ENCODE data around the gene WASHC2C.
"Not testable (repeated sequence)": the region's sequence is repeated elsewhere in the genome, so short reads cannot be mapped to it uniquely, and the experiment has no call there.

Gene WASHC2C

DNA sequence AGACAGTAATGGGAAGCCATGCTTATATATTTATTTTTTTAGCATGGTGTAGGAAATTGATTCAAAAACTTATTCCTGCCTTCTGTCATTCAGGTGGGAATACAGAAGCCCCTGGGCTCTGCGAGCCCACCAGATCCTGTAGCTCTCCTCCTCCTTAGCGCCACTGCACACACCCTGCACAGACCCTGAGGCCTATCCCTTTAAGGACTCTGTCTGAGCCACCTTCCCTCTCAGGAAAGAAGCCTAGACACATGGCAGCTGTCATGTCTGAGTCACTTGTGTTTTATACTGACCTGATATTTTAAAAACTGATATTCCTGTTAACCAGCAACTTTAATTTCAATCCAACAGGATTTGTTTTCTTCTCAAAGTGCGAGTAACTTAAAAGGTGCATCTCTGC, 36.0 kb downstream of the WASHC2C start:
- not testable (repeated sequence) for DNase-seq

DNA sequence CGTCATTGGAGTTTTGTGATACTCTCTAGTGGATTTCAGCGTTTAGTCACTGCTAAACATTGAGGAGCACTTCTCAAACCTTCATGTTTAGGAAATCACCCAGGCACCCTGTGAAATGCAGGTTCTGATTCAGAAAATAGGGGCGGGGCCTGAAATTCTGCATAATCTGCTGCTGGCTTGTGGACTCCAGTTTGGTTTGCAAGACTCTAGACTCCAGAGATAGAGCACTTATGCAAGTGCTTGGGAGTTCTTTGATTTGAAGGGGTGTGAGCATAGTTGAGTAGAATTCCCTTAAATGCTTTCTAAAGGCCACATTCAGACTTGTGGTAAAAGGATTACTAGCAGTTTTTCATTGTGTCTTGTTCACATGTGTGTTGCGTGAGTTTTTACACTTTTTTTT, 41.3 kb downstream of the WASHC2C start:
- DNase-seq, result not testable (repeated sequence)

- not testable (repeated sequence) for DNase-seq
Measured at GRCh38 chr10:45771757-45772461, 44.8 kb downstream of the WASHC2C start.

- not testable (repeated sequence) for DNase-seq
Measured at GRCh38 chr10:45786217-45786616, 59.2 kb downstream of the WASHC2C start.

DNA sequence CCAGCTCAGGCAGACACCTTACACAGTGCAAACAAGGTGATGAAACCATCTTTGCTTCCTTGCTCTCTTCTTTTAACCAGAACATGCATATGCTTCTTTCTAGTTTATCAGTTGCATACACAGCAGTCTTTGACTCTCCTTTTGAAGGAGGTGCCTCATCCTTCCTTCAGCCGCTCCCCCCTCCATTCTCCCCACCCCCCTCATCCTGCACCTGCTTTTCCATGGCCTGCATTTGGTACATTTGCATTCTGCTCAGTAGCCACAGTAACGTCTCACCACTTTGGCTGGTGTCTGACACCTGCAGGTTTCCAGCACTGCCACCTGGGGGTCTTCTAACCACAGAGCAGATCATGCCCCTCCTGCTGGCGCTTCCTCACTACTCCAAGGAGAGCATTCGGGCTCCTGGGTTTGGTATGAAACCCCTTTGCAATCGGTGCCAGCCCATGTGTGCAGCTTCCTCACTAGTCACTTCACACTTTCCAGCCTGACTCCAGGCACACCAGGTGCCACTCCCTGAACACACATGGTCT, 60.2 kb downstream of the WASHC2C start:
- not testable (repeated sequence) for DNase-seq

GRCh38 chr10:45789991-45790390, 62.9 kb downstream of the WASHC2C start:
- DNase-seq, result not testable (repeated sequence)

GRCh38 chr10:45790694-45791426, 63.8 kb downstream of the WASHC2C start:
- DNase-seq, result not testable (repeated sequence)

DNA sequence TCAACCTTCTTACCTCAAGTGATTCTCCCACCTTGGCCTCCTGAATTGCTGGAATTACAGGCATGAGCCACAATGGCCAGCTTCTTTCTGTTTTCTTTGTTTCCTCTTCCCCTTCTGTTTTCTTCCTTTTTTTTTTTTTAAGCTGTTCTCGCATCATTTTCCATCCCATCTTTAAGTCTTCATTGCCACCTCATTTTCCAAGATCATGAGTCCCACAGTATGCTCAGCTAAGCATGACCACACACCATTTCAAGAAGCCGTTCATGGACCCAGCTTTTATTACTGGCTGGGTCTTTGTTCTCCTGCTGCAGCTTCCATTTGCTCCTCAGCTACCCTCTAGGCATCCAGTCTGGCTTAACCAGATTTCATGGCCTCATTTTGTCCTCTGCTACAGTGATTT, 67.7 kb downstream of the WASHC2C start:
- not testable (repeated sequence) for DNase-seq

GRCh38 chr10:45803060-45804010, 76.3 kb downstream of the WASHC2C start:
- not testable (repeated sequence) for DNase-seq

DNA sequence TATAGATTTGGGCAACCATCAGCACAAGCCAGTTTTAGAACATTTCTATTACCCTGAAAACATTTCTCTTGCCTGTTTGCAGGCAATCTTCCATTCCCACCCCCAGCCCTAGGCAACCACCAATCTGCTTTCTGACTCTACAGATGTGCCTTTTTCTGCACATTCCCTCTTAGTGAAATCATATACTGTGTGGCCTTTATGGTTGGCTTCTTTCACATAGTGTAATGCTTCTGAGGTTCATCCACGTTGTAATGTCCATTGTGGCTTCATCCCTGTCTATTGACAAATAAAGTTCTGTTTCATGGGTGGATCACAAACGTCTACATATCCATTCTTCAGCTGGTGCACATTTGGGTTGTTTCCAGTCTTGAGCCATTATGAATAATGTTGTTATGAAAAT, 77.9 kb downstream of the WASHC2C start:
- not testable (repeated sequence) for DNase-seq

DNA sequence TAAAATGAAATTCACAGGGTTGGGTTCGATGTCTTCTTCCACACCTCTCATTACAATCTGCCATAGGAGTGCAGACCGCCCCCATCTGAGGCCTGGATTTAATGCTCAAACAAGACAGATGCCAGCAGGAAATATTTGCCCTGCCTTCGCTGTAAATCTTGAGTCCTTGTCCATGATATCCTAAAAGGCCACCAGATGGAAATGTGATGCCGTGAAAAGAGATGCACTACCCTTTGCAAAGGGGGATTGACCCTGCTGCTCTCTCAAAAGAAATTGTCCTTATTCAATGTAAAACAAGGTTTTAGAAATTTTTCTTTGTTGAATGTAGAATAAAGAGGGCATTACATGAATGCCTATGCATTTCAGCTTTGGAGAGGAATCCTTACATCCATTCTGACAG, 82.8 kb downstream of the WASHC2C start:
- peak; percentile 60 for DNase-seq

GRCh38 chr10:45811075-45811474, 84.0 kb downstream of the WASHC2C start:
- no peak for DNase-seq

DNA sequence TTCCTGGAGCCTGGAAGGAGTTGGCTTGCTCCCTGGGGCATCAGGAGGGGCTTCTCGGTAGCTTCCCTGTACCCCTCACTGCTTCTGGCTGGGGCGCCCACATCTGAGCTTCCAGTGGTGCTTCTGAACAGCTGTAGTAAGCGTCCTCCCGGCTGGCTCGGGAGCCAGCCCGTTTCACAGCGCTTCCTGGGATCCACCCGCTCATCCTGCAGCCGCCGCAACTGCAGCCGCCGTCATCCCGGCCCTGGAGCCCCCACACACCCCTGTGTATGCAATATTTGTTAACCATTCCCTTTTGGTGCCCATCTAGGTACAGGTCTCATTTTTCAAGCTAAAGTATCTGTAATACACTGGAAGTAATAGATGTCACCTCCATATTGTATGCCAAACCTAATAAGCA, 85.9 kb downstream of the WASHC2C start:
- DNase-seq, result not testable (repeated sequence)

- not testable (repeated sequence) for DNase-seq
Measured at GRCh38 chr10:45814146-45814545, 87.1 kb downstream of the WASHC2C start.

DNA sequence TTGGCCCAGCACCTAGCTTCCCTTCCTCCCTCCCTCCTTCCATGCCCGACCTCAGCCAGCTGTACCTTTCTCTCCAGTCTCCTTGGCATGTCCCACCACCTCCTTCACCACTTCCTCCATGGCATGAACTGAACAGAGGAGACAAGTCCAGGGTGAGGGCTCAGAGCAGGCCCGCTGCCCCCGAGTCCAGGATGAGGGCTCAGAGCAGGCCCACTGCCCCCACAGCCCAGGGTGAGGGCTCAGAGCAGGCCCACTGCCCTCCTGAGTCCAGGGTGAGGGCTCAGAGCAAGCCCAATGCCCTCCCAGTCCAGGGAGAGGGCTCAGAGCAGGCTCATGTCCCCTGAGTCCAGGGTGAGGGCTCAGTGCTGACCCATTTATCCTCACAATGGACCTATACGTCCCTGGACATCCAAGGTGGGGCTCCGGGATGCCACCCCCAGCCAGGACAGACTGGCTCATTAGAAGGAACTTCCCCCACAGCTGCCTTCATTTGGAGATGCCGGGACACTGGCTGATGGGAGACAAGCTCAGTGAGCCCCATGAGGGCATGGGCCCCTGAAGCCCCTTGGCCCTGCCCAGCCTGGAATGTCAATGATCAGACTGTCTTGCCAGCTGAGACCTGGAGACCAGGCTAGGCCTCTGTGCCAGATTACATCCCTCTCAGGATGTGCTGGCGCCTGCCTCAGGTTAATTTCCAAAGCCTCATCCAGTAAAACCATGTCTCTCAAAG, 90.2 kb downstream of the WASHC2C start:
- DNase-seq, result no peak

GRCh38 chr10:45817912-45818311, 90.8 kb downstream of the WASHC2C start:
- DNase-seq, result no peak

DNA sequence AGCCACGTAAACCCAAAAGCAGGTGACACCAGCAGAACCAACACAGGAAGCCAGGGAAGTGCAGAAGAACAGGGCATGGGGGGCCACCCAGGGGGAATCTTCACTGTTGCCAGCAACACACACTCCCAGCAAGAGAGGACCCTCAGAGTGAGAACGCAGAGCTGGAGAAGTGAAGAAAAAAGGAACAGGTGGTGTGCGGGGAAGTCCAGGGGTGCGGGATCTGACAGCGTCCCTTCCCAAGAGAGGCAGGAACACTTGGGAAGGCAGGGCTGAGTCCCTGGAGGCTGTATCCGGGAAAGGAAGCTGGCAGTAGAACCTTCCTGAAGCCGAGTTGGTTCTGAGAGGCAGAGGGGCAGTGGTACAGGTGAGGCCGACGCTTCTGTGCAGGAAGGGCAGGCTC, 92.5 kb downstream of the WASHC2C start:
- no peak for DNase-seq

- DNase-seq, result not testable (repeated sequence)
Measured at GRCh38 chr10:45820107-45820830, 93.2 kb downstream of the WASHC2C start.

- DNase-seq, result not testable (repeated sequence)
Measured at GRCh38 chr10:45822918-45823317, 95.9 kb downstream of the WASHC2C start.
